ENCODE data around the gene ORC5. TPM values are rescaled to one million over a fixed set of nuclear protein-coding genes. Genes with fewer than 3 reads are reported as not detected.
A peak's percentile ranks its signal among the peaks of the same experiment; 100 is the strongest.

ORC5 gene
- total and polyA plus RNA-seq, 2 of the 13 experiments (the other 11 are each of a cell fraction or from before 2014, with no cell fraction given) = 4.8 to 18.8 TPM

DNA sequence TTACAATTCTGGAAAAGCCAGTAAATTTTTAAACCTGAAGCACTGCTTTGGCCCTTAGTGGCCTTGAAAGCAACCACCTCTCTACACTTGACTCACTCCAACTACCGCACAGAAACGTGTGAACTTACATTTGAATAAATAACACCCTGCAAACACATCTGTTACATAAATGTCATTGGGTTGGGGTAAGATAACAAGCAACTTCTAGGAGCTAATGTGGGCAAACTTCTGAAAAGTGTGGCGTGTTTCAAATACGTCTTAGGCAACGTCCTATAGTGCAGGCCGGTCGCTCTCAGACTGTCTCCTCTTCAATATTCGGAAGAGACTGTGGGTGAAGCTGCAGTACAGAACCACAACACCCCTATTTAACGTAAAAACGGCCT is 474 bp downstream of the ORC5 start:
- peaks cover 0 to 15% of the 10 kb centered on the region in 2 experiments; a peak in 2 of 5 replicates for H3K36me3 ChIP-seq (replicated peaks in 1 of 2; ENCODE audit: control insufficient read depth in 1 of 2, insufficient read depth in 2 of 2, low read length in 2 of 2)
- H3K79me2 ChIP-seq (ENCODE audit: insufficient read depth, low read length) = peaks cover 31% of the 10 kb centered on the region
- 0% methylated on average over 6 of the region's 10 CpGs for WGBS (ENCODE audit: low lambda C conversion rate)
- peak; percentile 68 for ATAC-seq
- intact Hi-C loops (cut with micrococcal nuclease; ENCODE audit: unreplicated experiment) = no loop called here
- POLR2A ChIA-PET = no interaction called here
- no peaks in the 10 kb centered on the region for H4K20me1 ChIP-seq (ENCODE audit: insufficient read depth, low read length)
- H3K4me3 ChIP-seq (replicated peaks in 1 of 3; ENCODE audit: insufficient read depth in 1 of 3, low read depth in 2 of 3, low read length in 3 of 3) = peak overlapping the region; percentile 67 to 92 (median 71)
- CTCF ChIA-PET (ENCODE audit: low intra/inter-chr PET ratio, low total read pairs) = no interaction called here
- peaks cover 29% of the 10 kb centered on the region for H3K4me1 ChIP-seq (ENCODE audit: insufficient read depth, low read length)
- peak overlapping the region; percentile 84 for H3K4me2 ChIP-seq (ENCODE audit: low read depth, low read length)
- no peaks in the 10 kb centered on the region; a peak in 1 of 5 replicates for H3K27me3 ChIP-seq (ENCODE audit: control insufficient read depth in 1 of 2, insufficient read depth in 2 of 2, low read length in 2 of 2)
- in situ Hi-C loops (cut with HindIII; ENCODE audit: extremely low pct_ligation_motif_present, low pct_unique_long_range_greater_than_20kb) = no loop called here
- TF ChIP-seq ZBTB42 (CRISPR knock-in tag; IDR thresholded peaks at IDR 0.05) = no peak
- TF ChIP-seq, protein P1, sequence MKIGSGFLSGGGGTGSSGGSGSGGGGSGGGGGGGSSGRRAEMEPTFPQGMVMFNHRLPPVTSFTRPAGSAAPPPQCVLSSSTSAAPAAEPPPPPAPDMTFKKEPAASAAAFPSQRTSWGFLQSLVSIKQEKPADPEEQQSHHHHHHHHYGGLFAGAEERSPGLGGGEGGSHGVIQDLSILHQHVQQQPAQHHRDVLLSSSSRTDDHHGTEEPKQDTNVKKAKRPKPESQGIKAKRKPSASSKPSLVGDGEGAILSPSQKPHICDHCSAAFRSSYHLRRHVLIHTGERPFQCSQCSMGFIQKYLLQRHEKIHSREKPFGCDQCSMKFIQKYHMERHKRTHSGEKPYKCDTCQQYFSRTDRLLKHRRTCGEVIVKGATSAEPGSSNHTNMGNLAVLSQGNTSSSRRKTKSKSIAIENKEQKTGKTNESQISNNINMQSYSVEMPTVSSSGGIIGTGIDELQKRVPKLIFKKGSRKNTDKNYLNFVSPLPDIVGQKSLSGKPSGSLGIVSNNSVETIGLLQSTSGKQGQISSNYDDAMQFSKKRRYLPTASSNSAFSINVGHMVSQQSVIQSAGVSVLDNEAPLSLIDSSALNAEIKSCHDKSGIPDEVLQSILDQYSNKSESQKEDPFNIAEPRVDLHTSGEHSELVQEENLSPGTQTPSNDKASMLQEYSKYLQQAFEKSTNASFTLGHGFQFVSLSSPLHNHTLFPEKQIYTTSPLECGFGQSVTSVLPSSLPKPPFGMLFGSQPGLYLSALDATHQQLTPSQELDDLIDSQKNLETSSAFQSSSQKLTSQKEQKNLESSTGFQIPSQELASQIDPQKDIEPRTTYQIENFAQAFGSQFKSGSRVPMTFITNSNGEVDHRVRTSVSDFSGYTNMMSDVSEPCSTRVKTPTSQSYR (CRISPR knock-in tag; IDR thresholded peaks at IDR 0.05; ENCODE audit: borderline replicate concordance) = no peak
- TF ChIP-seq ZNF335 (CRISPR knock-in tag; IDR thresholded peaks at IDR 0.05) = no peak
- no peak for TF ChIP-seq ZNF24 (IDR thresholded peaks at IDR 0.05)
- TF ChIP-seq ZNF354B (CRISPR knock-in tag; IDR thresholded peaks at IDR 0.05) = 0 out of 2 replicates have a peak, but pooled peaks have one; percentile 32
- TF ChIP-seq, protein P2, sequence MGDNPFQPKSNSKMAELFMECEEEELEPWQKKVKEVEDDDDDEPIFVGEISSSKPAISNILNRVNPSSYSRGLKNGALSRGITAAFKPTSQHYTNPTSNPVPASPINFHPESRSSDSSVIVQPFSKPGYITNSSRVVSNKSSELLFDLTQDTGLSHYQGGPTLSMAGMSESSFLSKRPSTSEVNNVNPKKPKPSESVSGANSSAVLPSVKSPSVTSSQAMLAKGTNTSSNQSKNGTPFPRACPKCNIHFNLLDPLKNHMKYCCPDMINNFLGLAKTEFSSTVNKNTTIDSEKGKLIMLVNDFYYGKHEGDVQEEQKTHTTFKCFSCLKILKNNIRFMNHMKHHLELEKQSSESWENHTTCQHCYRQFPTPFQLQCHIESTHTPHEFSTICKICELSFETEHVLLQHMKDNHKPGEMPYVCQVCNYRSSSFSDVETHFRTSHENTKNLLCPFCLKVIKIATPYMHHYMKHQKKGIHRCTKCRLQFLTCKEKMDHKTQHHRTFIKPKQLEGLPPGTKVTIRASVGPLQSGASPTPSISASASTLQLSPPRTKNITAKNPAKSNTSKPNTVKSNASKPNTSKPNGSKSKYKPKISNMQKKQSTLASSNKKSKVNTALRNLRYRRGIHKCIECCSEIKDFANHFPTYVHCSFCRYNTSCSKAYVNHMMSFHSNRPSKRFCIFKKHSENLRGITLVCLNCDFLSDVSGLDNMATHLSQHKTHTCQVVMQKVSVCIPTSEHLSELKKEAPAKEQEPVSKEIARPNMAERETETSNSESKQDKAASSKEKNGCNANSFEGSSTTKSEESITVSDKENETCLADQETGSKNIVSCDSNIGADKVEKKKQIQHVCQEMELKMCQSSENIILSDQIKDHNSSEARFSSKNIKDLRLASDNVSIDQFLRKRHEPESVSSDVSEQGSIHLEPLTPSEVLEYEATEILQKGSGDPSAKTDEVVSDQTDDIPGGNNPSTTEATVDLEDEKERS (CRISPR knock-in tag; IDR thresholded peaks at IDR 0.05) = 0 out of 2 replicates have a peak, but pooled peaks have one; percentile 2
- TF ChIP-seq TIGD3 (CRISPR knock-in tag; IDR thresholded peaks at IDR 0.05; ENCODE audit: borderline replicate concordance) = no peak
- TF ChIP-seq, protein P3, sequence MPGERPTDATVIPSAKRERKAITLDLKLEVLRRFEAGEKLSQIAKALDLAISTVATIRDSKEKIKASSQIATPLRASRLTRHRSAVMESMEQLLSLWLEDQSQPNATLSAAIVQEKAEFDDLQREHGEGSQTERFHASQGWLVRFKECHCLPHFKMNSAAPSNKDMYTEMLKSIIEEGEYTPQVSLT (CRISPR knock-in tag; IDR thresholded peaks at IDR 0.05; ENCODE audit: borderline replicate concordance, low read depth) = 0 out of 2 replicates have a peak, but pooled peaks have one; percentile 12
- TF ChIP-seq, protein P4, sequence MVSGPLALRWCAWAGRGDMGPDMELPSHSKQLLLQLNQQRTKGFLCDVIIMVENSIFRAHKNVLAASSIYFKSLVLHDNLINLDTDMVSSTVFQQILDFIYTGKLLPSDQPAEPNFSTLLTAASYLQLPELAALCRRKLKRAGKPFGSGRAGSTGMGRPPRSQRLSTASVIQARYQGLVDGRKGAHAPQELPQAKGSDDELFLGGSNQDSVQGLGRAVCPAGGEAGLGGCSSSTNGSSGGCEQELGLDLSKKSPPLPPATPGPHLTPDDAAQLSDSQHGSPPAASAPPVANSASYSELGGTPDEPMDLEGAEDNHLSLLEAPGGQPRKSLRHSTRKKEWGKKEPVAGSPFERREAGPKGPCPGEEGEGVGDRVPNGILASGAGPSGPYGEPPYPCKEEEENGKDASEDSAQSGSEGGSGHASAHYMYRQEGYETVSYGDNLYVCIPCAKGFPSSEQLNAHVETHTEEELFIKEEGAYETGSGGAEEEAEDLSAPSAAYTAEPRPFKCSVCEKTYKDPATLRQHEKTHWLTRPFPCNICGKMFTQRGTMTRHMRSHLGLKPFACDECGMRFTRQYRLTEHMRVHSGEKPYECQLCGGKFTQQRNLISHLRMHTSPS (CRISPR knock-in tag; IDR thresholded peaks at IDR 0.05; ENCODE audit: low read depth) = 0 out of 2 replicates have a peak, but pooled peaks have one; percentile 19
- TF ChIP-seq ZNF577 (CRISPR knock-in tag; IDR thresholded peaks at IDR 0.05; ENCODE audit: borderline replicate concordance, low read depth) = 0 out of 2 replicates have a peak, but pooled peaks have one; percentile 20
- peak; percentile 27; the same call in 1 of the 2 replicates for TF ChIP-seq TGIF2 (CRISPR knock-in tag; IDR thresholded peaks at IDR 0.05)
- FAIRE-seq = peak; percentile 39
- TSS peak; percentile 84 for BruUV-seq (replicated peaks)
- peak overlapping the region; percentile 86 for H2AFZ ChIP-seq (ENCODE audit: low read length)
- peak overlapping the region; percentile 86 for H3K9ac ChIP-seq (ENCODE audit: insufficient read depth, low read depth, low read length)
- H3K27ac ChIP-seq (ENCODE audit: extremely low read length, insufficient read depth, low read length) = peak overlapping the region; percentile 76
- H3K9me3 ChIP-seq (ENCODE audit: low read length) = no peaks in the 10 kb centered on the region
- DNase-seq (ENCODE audit: low spot score) = peak; percentile 13

All from HepG2 (cell line).